ENCODE results near the gene OR2H1. TPM values are rescaled to one million over a fixed set of nuclear protein-coding genes. Genes with fewer than 3 reads are reported as not detected.

OR2H1 gene
- total and polyA plus RNA-seq, 8 donors, result not detected

GRCh38 chr6:29465279-29465678 is 8.3 kb downstream of the OR2H1 start:
- Histone ChIP-seq H3K4me1 (no peaks in the 10 kb centered on the region), H3K27me3 (peaks cover 0 to 3% (median 0%) of the 10 kb centered on the region in 3 donors), H3K27ac (no peak overlapping the region), H3K9me3 (no peaks in the 10 kb centered on the region), H3K4me3 (no peak overlapping the region), H3K36me3 (no peaks in the 10 kb centered on the region)
- intact Hi-C loops (cut with DNase I; ENCODE audit: low total_unique reads), result no loop called here
- TF ChIP-seq POLR2AphosphoS5 (IDR thresholded peaks at IDR 0.05), result no peak
- no peak for TF ChIP-seq EP300 (IDR thresholded peaks at IDR 0.05)
- TF ChIP-seq CTCF (IDR thresholded peaks at IDR 0.05), result no peak
- no peak for TF ChIP-seq POLR2A (IDR thresholded peaks at IDR 0.05)
- no peak for DNase-seq
- WGBS, 5 donors, result 58 to 69% (median 66%) methylated on average over 2 of the region's 2 CpGs

- intact Hi-C loops (cut with DNase I; ENCODE audit: low total_unique reads), result no loop called here
- H3K4me1 ChIP-seq, result no peaks in the 10 kb centered on the region
- H3K27me3 ChIP-seq, result peaks cover 0 to 3% (median 0%) of the 10 kb centered on the region in 3 donors
- H3K36me3 ChIP-seq, result no peaks in the 10 kb centered on the region
- WGBS, 5 donors, result 84 to 90% (median 87%) methylated on average over 2 of the region's 2 CpGs
- no peak for DNase-seq
- H3K4me3 ChIP-seq, result no peak overlapping the region
- no peak overlapping the region for H3K27ac ChIP-seq
- H3K9me3 ChIP-seq, result no peaks in the 10 kb centered on the region
- TF ChIP-seq POLR2AphosphoS5 (IDR thresholded peaks at IDR 0.05), result no peak
- TF ChIP-seq CTCF (IDR thresholded peaks at IDR 0.05), result no peak
- TF ChIP-seq EP300 (IDR thresholded peaks at IDR 0.05), result no peak
- TF ChIP-seq POLR2A (IDR thresholded peaks at IDR 0.05), result no peak
These were observed 8.8 kb downstream of the OR2H1 start for GRCh38 chr6:29465801-29466200.

- 54 to 58% (median 56%) methylated on average over 6 of the region's 6 CpGs for WGBS, 5 donors
- no peak for TF ChIP-seq POLR2A (IDR thresholded peaks at IDR 0.05)
- no peak for TF ChIP-seq EP300 (IDR thresholded peaks at IDR 0.05)
- no peak for TF ChIP-seq CTCF (IDR thresholded peaks at IDR 0.05)
- TF ChIP-seq POLR2AphosphoS5 (IDR thresholded peaks at IDR 0.05), result no peak
These were observed 9.3 kb downstream of the OR2H1 start for GRCh38 chr6:29466241-29466640.

GRCh38 chr6:29474996-29475395 is 18.0 kb downstream of the OR2H1 start:
- H3K27ac ChIP-seq, result no peak overlapping the region
- H3K4me3 ChIP-seq, result no peak overlapping the region
- no peak for DNase-seq
- TF ChIP-seq CTCF (IDR thresholded peaks at IDR 0.05) (no peak), POLR2AphosphoS5 (IDR thresholded peaks at IDR 0.05) (no peak)
- intact Hi-C loops (cut with DNase I; ENCODE audit: low total_unique reads), result no loop called here
- peaks cover 0 to 3% (median 0%) of the 10 kb centered on the region in 4 donors for H3K9me3 ChIP-seq
- no peaks in the 10 kb centered on the region for H3K4me1 ChIP-seq
- no peaks in the 10 kb centered on the region for H3K36me3 ChIP-seq
- WGBS, 5 donors, result 55 to 87% (median 76%) methylated on average over 2 of the region's 2 CpGs
- no peaks in the 10 kb centered on the region for H3K27me3 ChIP-seq

More at GRCh38 chr6:29466241-29466640, 9.3 kb downstream of the OR2H1 start:
- DNase-seq, result no peak
- H3K4me1 ChIP-seq, result no peaks in the 10 kb centered on the region
- H3K36me3 ChIP-seq, result no peaks in the 10 kb centered on the region
- intact Hi-C loops (cut with DNase I; ENCODE audit: low total_unique reads), result no loop called here
- no peaks in the 10 kb centered on the region for H3K9me3 ChIP-seq
- peaks cover 0 to 3% (median 0%) of the 10 kb centered on the region in 3 donors for H3K27me3 ChIP-seq
- H3K4me3 ChIP-seq, result no peak overlapping the region
- H3K27ac ChIP-seq, result no peak overlapping the region
